K562 (cell line): ENCODE measurements around the gene TMC1. TPM values are rescaled to one million over a fixed set of nuclear protein-coding genes. Genes with fewer than 3 reads are reported as not detected.
"Not testable (repeated sequence)": the region's sequence is repeated elsewhere in the genome, so short reads cannot be mapped to it uniquely, and the experiment has no call there.

Source experiments
- ATAC-seq: fragments of 200-7000 bp; cut with Tn5 transposase; 3 replicates; pipeline ENCODE4 v1.9.1; 2020; ENCODE audit warnings: moderate library complexity
- BruUV-seq: library from RNA; stranded (reverse); fragments of 400-500 nt; replicated peaks from 2 replicates; lab custom pipeline; 2021; lab: Mats Ljungman, UMichigan
- CTCF ChIA-PET: fragments of 300-600 bp; formaldehyde crosslinking; extraction: SDS; loops from one replicate; lab custom pipeline; 2021; ENCODE audit warnings: low intra/inter-chr PET ratio; lab: Yijun Ruan, JAX
- POLR2A ChIA-PET: fragments of 300-600, 350-650 bp; sonication (Branson Sonifier 250); formaldehyde crosslinking; extraction: SDS; loops from one replicate; lab custom pipeline; 2021; ENCODE audit warnings: antibody characterized with exemption, inconsistent platforms; lab: Yijun Ruan, JAX
- DNase-seq, 4 experiments: peaks; one replicate each; pipeline versions ENCODE4 v3.0.0 to v3.0.0-alpha.2; 2011 to 2018; ENCODE audit warnings: low spot score in 3 of 4, mixed read lengths in 3 of 4; ENCODE audit errors: extremely low read depth in 1 of 4
- FAIRE-seq: peaks from 2 replicates; lab custom pipeline; 2011; peaks lifted over from hg19 to GRCh38; lab: Jason Lieb, UNC
- H2AFZ ChIP-seq: 2 replicates; pipeline ENCODE4 v1.6.0; 2011; ENCODE audit warnings: low read depth, low read length, control low read depth, inconsistent platforms
- H3K27ac ChIP-seq: fragments of 200-600 bp; 3 replicates; pipeline ENCODE4 v1.8.0; 2011; ENCODE audit warnings: low read depth, mild to moderate bottlenecking, control low read depth, inconsistent platforms, low read length, moderate library complexity, mixed read lengths; ENCODE audit errors: extremely low read depth
- H3K27me3 ChIP-seq, 2 experiments: fragments of 300-600 bp in 1 of 2; 2 replicates in 1 of 2; 3 replicates in 1 of 2; pipeline versions ENCODE4 v1.6.0 to v1.8.0; 2011; ENCODE audit warnings: inconsistent platforms in 2 of 2, low read length in 2 of 2, mild to moderate bottlenecking in 1 of 2, mixed read lengths in 1 of 2, moderate library complexity in 1 of 2; ENCODE audit not compliant: control insufficient read depth in 2 of 2, insufficient read depth in 2 of 2
- H3K36me3 ChIP-seq: fragments of 300-600 bp; 3 replicates; pipeline ENCODE4 v1.8.0; 2011; ENCODE audit warnings: mild to moderate bottlenecking, low read length, inconsistent platforms; ENCODE audit not compliant: control insufficient read depth, insufficient read depth
- H3K4me1 ChIP-seq, 2 experiments: fragments of 200-600 bp in 1 of 2; replicated peaks in 1 of 2; 2 replicates in 1 of 2; 3 replicates in 1 of 2; pipeline versions ENCODE4 v1.5.1 to v1.8.0; 2011; ENCODE audit warnings: inconsistent platforms in 2 of 2, low read length in 2 of 2, mild to moderate bottlenecking in 1 of 2, mixed read lengths in 1 of 2, moderate library complexity in 1 of 2; ENCODE audit not compliant: control insufficient read depth in 2 of 2, insufficient read depth in 2 of 2
- H3K4me2 ChIP-seq: 2 replicates; pipeline ENCODE4 v1.6.1; 2011; ENCODE audit warnings: low read length, control low read depth, inconsistent platforms, mixed read lengths; ENCODE audit not compliant: insufficient read depth
- H3K4me3 ChIP-seq: fragments of 200-600 bp; sonication (generic), shearing (Covaris generic); 2 replicates; pipeline ENCODE4 v1.5.1; 2016; ENCODE audit warnings: control low read depth, inconsistent platforms
- H3K79me2 ChIP-seq: fragments of 200-600 bp; 3 replicates; pipeline ENCODE4 v1.8.0; 2011; ENCODE audit warnings: low read length, inconsistent platforms; ENCODE audit not compliant: control insufficient read depth, insufficient read depth
- H3K9ac ChIP-seq, 2 experiments: 2 replicates each; pipeline versions ENCODE4 v1.6.0 to v1.6.1; 2011; ENCODE audit warnings: low read depth in 2 of 2, low read length in 2 of 2, control low read depth in 1 of 2, inconsistent platforms in 1 of 2, mild to moderate bottlenecking in 1 of 2, mixed read lengths in 1 of 2; ENCODE audit not compliant: insufficient read depth in 1 of 2
- H3K9me1 ChIP-seq: one replicate; pipeline ENCODE4 v1.6.0; 2011; ENCODE audit warnings: inconsistent platforms, mild to moderate bottlenecking, low read length, moderate library complexity; ENCODE audit not compliant: control insufficient read depth, insufficient read depth
- H3K9me3 ChIP-seq: replicated peaks from 2 replicates; pipeline ENCODE4 v1.5.1; 2011; ENCODE audit warnings: low read depth, low read length, inconsistent platforms; ENCODE audit not compliant: control insufficient read depth, insufficient read depth
- H4K20me1 ChIP-seq: replicated peaks from 2 replicates; pipeline ENCODE4 v1.6.1; 2011; ENCODE audit warnings: low read length, inconsistent platforms, mixed read lengths; ENCODE audit not compliant: control insufficient read depth, insufficient read depth
- FOSL1 ChIP-seq: fragments of 200-800 bp; sonication (Bioruptor generic); conservative IDR thresholded peaks from 2 replicates; pipeline ENCODE4 v1.6.1; 2016; ENCODE audit warnings: missing genetic modification characterization, missing compliant biosample characterization
- ZNF263 ChIP-seq: sonication (generic); formaldehyde crosslinking; IDR thresholded peaks from 2 replicates; pipeline ENCODE4 v1.8.0; 2022; ENCODE audit warnings: mild to moderate bottlenecking, missing genetic modification reagents, borderline replicate concordance
- ZNF282 ChIP-seq: sonication (generic); formaldehyde crosslinking; IDR thresholded peaks from 2 replicates; pipeline ENCODE4 v1.8.1; 2023; ENCODE audit warnings: missing genetic modification reagents
- WGBS: fragments of 100-300 bp; shearing (Covaris generic); methylation state at CpG from one replicate; pipeline ENCODE4 v1.1.6; 2016; ENCODE audit warnings: low coverage, mixed read lengths; ENCODE audit not compliant: insufficient coverage; ENCODE audit errors: missing lambda C conversion rate; 5-methylcytosine and 5-hydroxymethylcytosine counted together
- in situ Hi-C: fragments of 300-500 bp; cut with MboI; formaldehyde crosslinking; loops from 4 replicates; pipeline ENCODE4 v1.15.0; 2018; ENCODE audit warnings: inconsistent platforms, mixed read lengths
- intact Hi-C: fragments of 100-400 bp; cut with micrococcal nuclease; formaldehyde crosslinking; loops from 2 replicates; pipeline ENCODE4 v1.14.2; 2022
- polyA plus RNA-seq, 8 experiments: library from polyadenylated mRNA; depleted of rRNA in 4 of 8; stranded (reverse) in 5 of 8; unstranded in 3 of 8; fragments of >200 nt; fragmentation: Nextera tagmentation in 2 of 8; fragmentation: Illumina TruSeq in 1 of 8; extraction: Ambion mirVana in 2 of 8; extraction: Trizol in 1 of 8; gene quantifications; 2 replicates each; pipeline versions ENCODE4 v1.2.1 to v1.2.3, GENCODE V29; 2011 to 2014; ENCODE audit warnings: inconsistent platforms in 1 of 8, missing spikeins in 1 of 8
- total RNA-seq, 7 experiments: library from RNA; depleted of rRNA in 6 of 7; stranded (reverse); fragments of >200 nt in 6 of 7; fragmentation: Illumina TruSeq in 2 of 7; extraction: Trizol in 2 of 7; gene quantifications; 2 replicates each; pipeline versions ENCODE4 v1.2.1 to v1.2.3, GENCODE V29; 2011 to 2021; ENCODE audit warnings: low replicate concordance in 1 of 7
- TF ChIP-seq, protein P1 (sequence below), 2 experiments: fragments of 450-650 bp in 1 of 2; sonication (generic) in 1 of 2; formaldehyde crosslinking in 1 of 2; IDR thresholded peaks in 1 of 2; conservative IDR thresholded peaks in 1 of 2; 2 replicates each; pipeline versions ENCODE4 v1.6.1 to v1.8.1; 2016 to 2023; ENCODE audit warnings: mild to moderate bottlenecking in 2 of 2, moderate library complexity in 2 of 2, inconsistent platforms in 1 of 2, missing genetic modification reagents in 1 of 2

Gene TMC1
- total and polyA plus RNA-seq, 9 of the 15 experiments (the other 6 are each of a cell fraction or from before 2014, with no cell fraction given): 0.10 to 0.15 TPM; not detected in 7

DNA sequence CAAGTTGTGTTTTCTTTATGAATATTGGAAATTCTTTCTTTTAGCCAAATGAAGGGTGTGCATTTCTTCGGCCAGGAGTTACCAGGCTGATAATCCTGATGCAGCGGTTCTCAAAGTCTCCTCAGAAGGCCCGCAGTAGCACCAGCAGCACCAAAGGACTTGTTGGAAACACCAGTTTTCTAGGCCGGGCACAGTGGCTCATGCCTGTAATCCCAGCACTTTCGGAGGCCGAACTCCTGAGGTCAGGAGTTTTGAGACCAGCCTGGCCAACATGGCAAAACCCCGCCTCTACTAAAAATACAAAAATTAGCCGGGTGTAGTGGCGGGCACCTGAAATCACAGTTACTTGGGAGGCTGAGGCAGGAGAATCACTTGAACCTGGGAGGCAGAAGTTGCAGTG, 397 bp upstream of the TMC1 start:
- H3K4me2 ChIP-seq, H2AFZ ChIP-seq, H3K9ac ChIP-seq, H3K4me3 ChIP-seq, H3K79me2 ChIP-seq, DNase-seq, BruUV-seq, H4K20me1 ChIP-seq, FAIRE-seq, CTCF ChIA-PET, in situ Hi-C loops, H3K27ac ChIP-seq, POLR2A ChIA-PET, H3K4me1 ChIP-seq, intact Hi-C loops, H3K36me3 ChIP-seq, H3K9me1 ChIP-seq, ATAC-seq, H3K27me3 ChIP-seq, H3K9me3 ChIP-seq: not testable (repeated sequence)
- WGBS: 71% methylated on average over 9 of the region's 9 CpGs

DNA sequence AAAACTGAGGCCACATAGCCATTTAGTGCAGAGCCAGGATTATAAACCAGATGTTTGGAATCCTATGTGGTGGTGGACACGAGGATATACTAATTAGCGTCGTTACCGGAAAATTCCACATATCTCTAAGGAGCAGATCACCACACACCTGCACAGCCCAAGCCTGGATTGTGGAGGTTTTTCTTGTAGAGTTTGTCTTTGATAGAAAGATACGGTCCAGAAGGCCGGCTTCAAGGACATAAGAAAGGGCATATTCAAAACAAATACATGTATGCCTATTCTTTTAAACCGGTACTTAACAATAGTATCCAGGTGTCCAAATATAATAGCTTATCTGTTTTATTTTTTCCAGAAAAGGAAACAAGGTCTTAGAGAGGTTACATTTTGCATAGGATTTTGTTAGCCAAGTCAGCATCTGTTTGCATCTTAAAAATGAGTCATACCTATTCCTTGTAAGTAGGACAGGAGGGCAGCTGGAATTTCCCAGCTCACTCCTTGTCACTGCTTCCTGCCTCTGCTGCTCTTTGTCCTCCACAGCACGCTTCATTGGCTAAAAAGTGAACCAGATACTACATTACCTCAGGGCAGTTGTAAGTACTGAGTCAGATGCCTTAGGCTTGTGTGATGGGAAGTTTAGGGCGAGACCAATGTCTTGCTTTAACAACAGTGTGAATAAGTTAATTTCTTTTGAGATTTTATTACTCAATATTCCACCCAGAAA, 3.6 kb downstream of the TMC1 start:
- Histone ChIP-seq H3K9me3 (no peaks in the 10 kb centered on the region), H3K4me3 (no peak overlapping the region), H2AFZ (no peak overlapping the region), H3K9ac (no peak overlapping the region), H3K36me3 (no peaks in the 10 kb centered on the region), H3K27ac (no peak overlapping the region), H3K9me1 (no peaks in the 10 kb centered on the region), H3K27me3 (no peaks in the 10 kb centered on the region), H3K79me2 (no peaks in the 10 kb centered on the region), H3K4me1 (peaks cover 0 to 7% of the 10 kb centered on the region in 2 experiments; a peak in 3 of 5 replicates), H3K4me2 (no peak overlapping the region), H4K20me1 (no peaks in the 10 kb centered on the region)
- no TSS peak for BruUV-seq
- WGBS: 19% methylated on average over 9 of the region's 9 CpGs
- POLR2A ChIA-PET: no interaction called here
- ATAC-seq (no peak), DNase-seq (peak in 1 of 4 experiments; percentile 15), FAIRE-seq (no peak)
- CTCF ChIA-PET: no interaction called here
- intact Hi-C loops (no loop called here), in situ Hi-C loops (no loop called here)
- TF ChIP-seq FOSL1 (peak; percentile 37; the same call in 1 of the 2 replicates), ZNF263 (no peak), ZNF282 (CRISPR knock-in tag) (no peak)
- TF ChIP-seq, protein P1, sequence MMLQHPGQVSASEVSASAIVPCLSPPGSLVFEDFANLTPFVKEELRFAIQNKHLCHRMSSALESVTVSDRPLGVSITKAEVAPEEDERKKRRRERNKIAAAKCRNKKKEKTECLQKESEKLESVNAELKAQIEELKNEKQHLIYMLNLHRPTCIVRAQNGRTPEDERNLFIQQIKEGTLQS (IDR thresholded peaks at IDR 0.05): peak; percentile 56
- TF ChIP-seq, protein P1 (CRISPR knock-in tag; conservative IDR thresholded peaks at IDR 0.05): no peak
